Right atrium auricular region (tissue), 2 donors: ENCODE measurements around the gene CHN2. TPM values are rescaled to one million over a fixed set of nuclear protein-coding genes. Genes with fewer than 3 reads are reported as not detected.

Source experiments
- DNase-seq: peaks from one replicate; pipeline ENCODE4 v3.0.0-alpha.2; 2019; ENCODE audit warnings: low spot score
- H3K27ac ChIP-seq, 2 donors: fragments of 200-600 bp; sonication (generic); 1 replicate in 1 of 2; 2 replicates in 1 of 2; pipeline ENCODE4 v1.5.1; 2016 to 2019
- H3K27me3 ChIP-seq, 2 donors: fragments of 200-600 bp; sonication (generic); one replicate each; pipeline versions ENCODE4 v1.5.1 to v1.6.0; 2017 to 2019
- H3K36me3 ChIP-seq: fragments of 200-600 bp; sonication (generic); one replicate; pipeline ENCODE4 v1.5.1; 2016
- H3K4me1 ChIP-seq, 2 donors: fragments of 200-600 bp; sonication (generic); one replicate each; pipeline versions ENCODE4 v1.5.1 to v1.6.0; 2017 to 2019
- H3K4me3 ChIP-seq, 2 donors: fragments of 200-600 bp; sonication (generic); 1 replicate in 1 of 2; 2 replicates in 1 of 2; pipeline ENCODE4 v1.5.1; 2017 to 2019; ENCODE audit warnings: mild to moderate bottlenecking in 1 of 2, moderate library complexity in 1 of 2
- H3K9me3 ChIP-seq, 2 donors: fragments of 200-600 bp; sonication (generic); one replicate each; pipeline ENCODE4 v1.5.1; 2019
- total RNA-seq, 2 donors: library from RNA; depleted of rRNA; stranded (reverse); fragments of >200 nt; gene quantifications; one replicate each; pipeline ENCODE4 v1.1.0, GENCODE V29; 2016
- TF ChIP-seq, protein P1 (sequence below), 2 donors: fragments of 200-600 bp; sonication (generic); IDR thresholded peaks; one replicate each; pipeline ENCODE4 v1.5.1; 2019; ENCODE audit warnings: antibody characterized with exemption in 2 of 2

CHN2 gene
- total RNA-seq, 2 donors from 2014 or later, result 2.7 to 6.6 TPM

DNA sequence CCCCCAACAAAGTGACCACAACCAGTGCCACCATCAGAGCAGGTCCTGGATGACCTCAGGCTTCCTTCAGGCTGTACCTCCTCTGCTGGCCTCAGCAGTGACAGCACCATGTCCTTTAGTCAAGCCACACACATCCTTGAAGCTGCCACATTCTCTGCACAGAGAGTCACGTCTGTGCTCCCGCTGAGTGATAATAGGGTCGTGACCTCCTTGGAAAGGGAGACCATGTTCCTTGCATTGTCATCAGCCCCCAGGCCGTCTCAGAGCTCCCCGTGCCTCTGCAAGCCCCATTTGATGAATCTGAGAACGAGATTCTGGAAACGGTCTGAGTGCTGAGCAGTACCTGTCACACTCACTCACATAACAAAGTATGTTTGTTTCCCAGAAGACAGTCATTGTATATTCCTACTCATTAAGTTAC is 262.6 kb downstream of the CHN2 start:
- Histone ChIP-seq H3K36me3 (no peaks in the 10 kb centered on the region), H3K4me3 (no peak overlapping the region), H3K27me3 (no peaks in the 10 kb centered on the region), H3K9me3 (no peaks in the 10 kb centered on the region), H3K4me1 (no peaks in the 10 kb centered on the region), H3K27ac (no peak overlapping the region)
- no peak for DNase-seq
- TF ChIP-seq, protein P1, sequence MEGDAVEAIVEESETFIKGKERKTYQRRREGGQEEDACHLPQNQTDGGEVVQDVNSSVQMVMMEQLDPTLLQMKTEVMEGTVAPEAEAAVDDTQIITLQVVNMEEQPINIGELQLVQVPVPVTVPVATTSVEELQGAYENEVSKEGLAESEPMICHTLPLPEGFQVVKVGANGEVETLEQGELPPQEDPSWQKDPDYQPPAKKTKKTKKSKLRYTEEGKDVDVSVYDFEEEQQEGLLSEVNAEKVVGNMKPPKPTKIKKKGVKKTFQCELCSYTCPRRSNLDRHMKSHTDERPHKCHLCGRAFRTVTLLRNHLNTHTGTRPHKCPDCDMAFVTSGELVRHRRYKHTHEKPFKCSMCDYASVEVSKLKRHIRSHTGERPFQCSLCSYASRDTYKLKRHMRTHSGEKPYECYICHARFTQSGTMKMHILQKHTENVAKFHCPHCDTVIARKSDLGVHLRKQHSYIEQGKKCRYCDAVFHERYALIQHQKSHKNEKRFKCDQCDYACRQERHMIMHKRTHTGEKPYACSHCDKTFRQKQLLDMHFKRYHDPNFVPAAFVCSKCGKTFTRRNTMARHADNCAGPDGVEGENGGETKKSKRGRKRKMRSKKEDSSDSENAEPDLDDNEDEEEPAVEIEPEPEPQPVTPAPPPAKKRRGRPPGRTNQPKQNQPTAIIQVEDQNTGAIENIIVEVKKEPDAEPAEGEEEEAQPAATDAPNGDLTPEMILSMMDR (IDR thresholded peaks at IDR 0.05), result no peak

DNA sequence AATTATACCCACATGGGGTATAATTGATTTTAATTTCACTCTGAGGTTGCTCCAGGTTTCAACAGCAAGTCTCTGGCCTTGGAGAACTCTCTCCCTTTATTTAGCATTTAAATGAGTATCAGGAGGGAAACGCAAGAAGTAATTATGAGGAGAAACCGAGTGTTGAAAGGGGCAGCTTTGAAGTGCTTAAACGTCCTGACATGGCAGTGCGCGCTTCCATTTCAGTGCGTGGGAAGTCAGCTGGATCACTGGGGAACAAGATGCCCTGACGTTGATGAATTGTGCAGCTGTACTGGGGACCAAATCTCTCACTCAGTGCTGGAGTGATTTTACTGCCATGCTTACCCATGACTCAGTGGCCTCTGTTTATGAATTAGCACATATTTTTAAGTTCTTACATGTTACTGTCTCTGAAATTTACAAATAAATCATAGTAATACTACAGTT is 263.0 kb downstream of the CHN2 start:
- H3K27ac ChIP-seq, result no peak overlapping the region
- DNase-seq, result no peak
- H3K9me3 ChIP-seq, result no peaks in the 10 kb centered on the region
- no peak overlapping the region for H3K4me3 ChIP-seq
- no peaks in the 10 kb centered on the region for H3K36me3 ChIP-seq
- no peaks in the 10 kb centered on the region for H3K27me3 ChIP-seq
- H3K4me1 ChIP-seq, result no peaks in the 10 kb centered on the region
- TF ChIP-seq, protein P1 (IDR thresholded peaks at IDR 0.05), result no peak

DNA sequence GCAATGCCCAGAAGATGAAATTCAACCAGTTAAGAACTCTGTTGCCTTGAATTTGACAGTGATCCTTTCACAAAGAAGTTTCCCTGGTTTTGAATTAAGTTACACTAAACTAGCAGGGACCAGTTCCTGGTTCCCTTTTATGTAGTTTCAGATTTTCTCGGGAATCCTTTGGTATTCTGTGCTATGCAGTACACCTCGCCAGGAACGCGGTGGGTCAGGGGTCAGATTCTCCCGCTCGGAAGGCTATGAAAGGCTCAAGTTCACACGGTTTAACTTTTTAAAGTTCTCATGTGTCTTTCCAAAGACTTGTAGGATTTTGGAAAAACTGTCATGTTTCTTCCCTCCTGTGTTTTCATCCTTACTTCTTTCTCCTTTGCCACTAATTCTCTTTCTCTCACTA is 264.4 kb downstream of the CHN2 start:
- H3K4me3 ChIP-seq, result no peak overlapping the region
- no peaks in the 10 kb centered on the region for H3K36me3 ChIP-seq
- H3K9me3 ChIP-seq, result no peaks in the 10 kb centered on the region

DNA sequence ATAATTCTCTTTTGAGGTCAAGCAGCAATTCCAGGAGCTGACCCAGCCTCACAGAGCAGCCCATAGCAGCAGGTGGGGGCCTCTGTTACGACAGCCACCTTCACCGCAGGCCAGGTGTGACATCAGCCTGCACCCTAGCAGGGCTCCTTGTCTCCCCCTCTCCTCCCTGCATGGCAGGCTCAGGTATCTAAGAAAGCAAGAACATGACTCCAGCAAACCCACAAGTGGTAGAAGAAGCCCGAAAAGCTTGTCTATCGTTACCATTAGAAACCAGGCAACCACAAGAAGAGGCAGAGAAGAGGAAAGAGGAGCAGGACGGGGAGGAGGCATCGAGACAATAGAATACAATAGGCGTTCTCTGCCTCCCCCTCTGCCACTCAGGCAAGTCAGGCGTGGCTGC is 265.0 kb downstream of the CHN2 start:
- no peak overlapping the region for H3K27ac ChIP-seq
- no peaks in the 10 kb centered on the region for H3K36me3 ChIP-seq
- no peaks in the 10 kb centered on the region for H3K9me3 ChIP-seq
- H3K27me3 ChIP-seq, result no peaks in the 10 kb centered on the region
- no peak overlapping the region for H3K4me3 ChIP-seq
- TF ChIP-seq, protein P1 (IDR thresholded peaks at IDR 0.05), result no peak
- H3K4me1 ChIP-seq, result no peaks in the 10 kb centered on the region
- DNase-seq, result no peak

More for the DNA sequence above, 264.4 kb downstream of the CHN2 start:
- H3K27ac ChIP-seq, result no peak overlapping the region
- DNase-seq, result no peak
- TF ChIP-seq, protein P1 (IDR thresholded peaks at IDR 0.05), result no peak
- no peaks in the 10 kb centered on the region for H3K4me1 ChIP-seq
- H3K27me3 ChIP-seq, result no peaks in the 10 kb centered on the region

DNA sequence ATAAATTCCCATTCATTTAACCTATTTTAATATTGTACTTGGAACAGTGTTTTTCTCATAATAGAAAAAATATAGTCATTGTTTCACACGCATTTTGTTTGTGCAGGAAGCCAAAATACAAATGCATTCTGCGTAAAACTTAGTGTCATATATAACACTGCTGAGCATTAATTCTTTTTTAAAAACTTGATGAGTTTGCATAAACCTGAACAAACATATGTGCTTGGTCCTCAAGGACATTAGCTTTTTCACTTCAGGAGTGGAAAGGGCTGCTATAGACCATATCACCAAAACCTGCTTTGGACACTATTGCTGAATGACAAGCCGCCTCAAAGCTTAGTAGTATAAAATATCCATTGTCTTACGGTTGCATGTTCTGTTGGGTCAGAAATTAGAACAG is 267.4 kb downstream of the CHN2 start:
- Histone ChIP-seq H3K36me3 (no peaks in the 10 kb centered on the region), H3K27ac (no peak overlapping the region), H3K4me1 (no peaks in the 10 kb centered on the region), H3K27me3 (no peaks in the 10 kb centered on the region), H3K4me3 (no peak overlapping the region), H3K9me3 (no peaks in the 10 kb centered on the region)
- no peak for DNase-seq
- TF ChIP-seq, protein P1 (IDR thresholded peaks at IDR 0.05), result no peak

DNA sequence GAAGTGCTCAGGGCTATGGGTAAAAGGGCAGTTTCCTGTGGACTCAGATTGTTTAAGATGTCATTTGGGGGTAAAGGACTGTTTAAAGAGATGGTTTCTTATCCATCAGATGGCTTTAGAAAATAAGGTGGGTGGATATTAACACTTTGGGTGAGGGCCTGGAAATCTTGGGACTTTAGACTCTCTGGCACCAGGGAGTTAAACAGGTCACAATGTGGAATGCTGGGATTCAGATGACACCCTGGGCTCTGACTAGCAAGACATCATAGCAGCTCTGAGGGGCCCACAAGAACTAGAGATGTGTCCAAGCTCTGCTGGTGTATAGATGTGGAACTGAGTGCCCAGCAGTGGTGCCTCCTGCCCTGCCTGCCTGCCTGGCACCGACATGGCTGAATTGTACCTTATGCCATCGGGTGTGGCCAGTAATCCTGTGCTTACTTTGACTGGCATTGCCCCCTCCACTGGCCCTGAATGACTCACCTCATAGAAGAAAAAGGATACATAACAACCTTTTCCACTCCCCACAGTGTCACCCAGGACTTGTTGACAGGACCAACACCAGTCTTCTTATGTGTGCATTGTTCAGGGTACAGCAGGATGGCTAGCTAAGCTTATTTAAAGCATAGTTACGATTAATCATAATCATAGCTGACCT is 269.1 kb downstream of the CHN2 start:
- Histone ChIP-seq H3K27ac (no peak overlapping the region), H3K9me3 (no peaks in the 10 kb centered on the region), H3K4me3 (no peak overlapping the region), H3K27me3 (no peaks in the 10 kb centered on the region), H3K36me3 (no peaks in the 10 kb centered on the region), H3K4me1 (no peaks in the 10 kb centered on the region)
- DNase-seq, result no peak
- TF ChIP-seq, protein P1 (IDR thresholded peaks at IDR 0.05), result no peak
